Neural progenitor cell (in vitro differentiated cells): ENCODE results near the gene ATXN1. TPM values are rescaled to one million over a fixed set of nuclear protein-coding genes. Genes with fewer than 3 reads are reported as not detected.

Experiments
- DNase-seq: peaks from one replicate; pipeline ENCODE4 v3.0.0-alpha.2; 2016; ENCODE audit warnings: low spot score
- H2AFZ ChIP-seq: fragments of 200-600 bp; sonication (generic); replicated peaks from 2 replicates; pipeline ENCODE4 v1.6.1; 2016; ENCODE audit warnings: antibody characterized with exemption
- H3F3A ChIP-seq: fragments of 200-600 bp; sonication (generic); 2 replicates; pipeline ENCODE4 v1.6.1; 2016; ENCODE audit warnings: antibody characterized with exemption, low read depth
- H3K27ac ChIP-seq: fragments of 200-600 bp; sonication (generic); 2 replicates; pipeline ENCODE4 v1.5.1; 2016; ENCODE audit warnings: mild to moderate bottlenecking
- H3K27me3 ChIP-seq: fragments of 200-600 bp; sonication (generic); 2 replicates; pipeline ENCODE4 v1.6.1; 2016; ENCODE audit warnings: mild to moderate bottlenecking, moderate library complexity
- H3K36me3 ChIP-seq: fragments of 200-600 bp; sonication (generic); 2 replicates; pipeline ENCODE4 v1.5.1; 2016
- H3K4me1 ChIP-seq: fragments of 200-600 bp; sonication (generic); 2 replicates; pipeline ENCODE4 v1.6.1; 2016; ENCODE audit warnings: mixed run types
- H3K4me2 ChIP-seq: fragments of 200-600 bp; sonication (generic); 2 replicates; pipeline ENCODE4 v1.6.1; 2016
- H3K4me3 ChIP-seq: fragments of 200-600 bp; sonication (generic); 2 replicates; pipeline ENCODE4 v1.5.1; 2016
- H3K79me2 ChIP-seq: fragments of 200-600 bp; sonication (generic); 2 replicates; pipeline ENCODE4 v1.6.1; 2016; ENCODE audit warnings: low read depth
- H3K9ac ChIP-seq: fragments of 200-600 bp; sonication (generic); 2 replicates; pipeline ENCODE4 v1.6.1; 2016
- H3K9me3 ChIP-seq: fragments of 200-600 bp; sonication (generic); 2 replicates; pipeline ENCODE4 v1.5.1; 2016; ENCODE audit warnings: low read depth
- H4K20me1 ChIP-seq: fragments of 200-600 bp; sonication (generic); 2 replicates; pipeline ENCODE4 v1.6.1; 2016; ENCODE audit warnings: low read depth
- H3K27ac Mint-ChIP-seq: 3 replicates; pipeline ENCODE4 v1.8.0; 2021; ENCODE audit warnings: mixed read lengths
- H3K27me3 Mint-ChIP-seq: 2 replicates; pipeline ENCODE4 v1.8.0; 2022; ENCODE audit warnings: low read depth, mild to moderate bottlenecking, inconsistent platforms, moderate library complexity, mixed read lengths; ENCODE audit not compliant: insufficient read depth
- H3K36me3 Mint-ChIP-seq: 3 replicates; pipeline ENCODE4 v1.8.0; 2021; ENCODE audit warnings: mixed read lengths
- H3K4me1 Mint-ChIP-seq: 3 replicates; pipeline ENCODE4 v1.8.0; 2021; ENCODE audit warnings: mixed read lengths
- H3K4me3 Mint-ChIP-seq: 3 replicates; pipeline ENCODE4 v1.8.0; 2021; ENCODE audit warnings: mild to moderate bottlenecking, moderate library complexity, mixed read lengths
- H3K9me3 Mint-ChIP-seq: 3 replicates; pipeline ENCODE4 v1.8.0; 2020; ENCODE audit warnings: mixed read lengths
- EZH2 ChIP-seq: fragments of 200-600 bp; sonication (generic); IDR thresholded peaks from 2 replicates; pipeline ENCODE4 v1.6.1; 2017; ENCODE audit warnings: antibody characterized with exemption, mild to moderate bottlenecking, moderate library complexity
- EZH2phosphoT487 ChIP-seq: fragments of 200-600 bp; sonication (generic); IDR thresholded peaks from 2 replicates; pipeline ENCODE4 v1.6.1; 2017; ENCODE audit warnings: antibody characterized with exemption
- total RNA-seq: library from RNA; depleted of rRNA; stranded (reverse); fragments of >200 nt; gene quantifications from 2 replicates; pipeline ENCODE4 v1.2.3, GENCODE V29; 2015; ENCODE audit warnings: low replicate concordance
- TF ChIP-seq, protein P1 (sequence below): fragments of 200-600 bp; sonication (generic); IDR thresholded peaks from 2 replicates; pipeline ENCODE4 v1.5.1; 2017; ENCODE audit warnings: antibody characterized with exemption, mild to moderate bottlenecking

ATXN1 gene
- total RNA-seq, 1 donor from 2014 or later: 3.6 TPM

- Histone ChIP-seq H3K27me3 (no peaks in the 10 kb centered on the region), H3K79me2 (no peaks in the 10 kb centered on the region), H3K27ac (no peak overlapping the region), H3K9me3 (no peaks in the 10 kb centered on the region), H2AFZ (no peak overlapping the region), H3K36me3 (no peaks in the 10 kb centered on the region), H4K20me1 (no peaks in the 10 kb centered on the region), H3K4me1 (no peaks in the 10 kb centered on the region), H3F3A (no peaks in the 10 kb centered on the region), H3K4me2 (no peak overlapping the region), H3K4me3 (no peak overlapping the region), H3K9ac (no peak overlapping the region)
- Mint-ChIP-seq H3K4me3 (no peak overlapping the region), H3K36me3 (no peaks in the 10 kb centered on the region), H3K27me3 (no peaks in the 10 kb centered on the region), H3K4me1 (peaks cover 53% of the 10 kb centered on the region), H3K9me3 (no peaks in the 10 kb centered on the region), H3K27ac (no peak overlapping the region)
- no peak for DNase-seq
- no peak for TF ChIP-seq EZH2phosphoT487
- TF ChIP-seq, protein P1, sequence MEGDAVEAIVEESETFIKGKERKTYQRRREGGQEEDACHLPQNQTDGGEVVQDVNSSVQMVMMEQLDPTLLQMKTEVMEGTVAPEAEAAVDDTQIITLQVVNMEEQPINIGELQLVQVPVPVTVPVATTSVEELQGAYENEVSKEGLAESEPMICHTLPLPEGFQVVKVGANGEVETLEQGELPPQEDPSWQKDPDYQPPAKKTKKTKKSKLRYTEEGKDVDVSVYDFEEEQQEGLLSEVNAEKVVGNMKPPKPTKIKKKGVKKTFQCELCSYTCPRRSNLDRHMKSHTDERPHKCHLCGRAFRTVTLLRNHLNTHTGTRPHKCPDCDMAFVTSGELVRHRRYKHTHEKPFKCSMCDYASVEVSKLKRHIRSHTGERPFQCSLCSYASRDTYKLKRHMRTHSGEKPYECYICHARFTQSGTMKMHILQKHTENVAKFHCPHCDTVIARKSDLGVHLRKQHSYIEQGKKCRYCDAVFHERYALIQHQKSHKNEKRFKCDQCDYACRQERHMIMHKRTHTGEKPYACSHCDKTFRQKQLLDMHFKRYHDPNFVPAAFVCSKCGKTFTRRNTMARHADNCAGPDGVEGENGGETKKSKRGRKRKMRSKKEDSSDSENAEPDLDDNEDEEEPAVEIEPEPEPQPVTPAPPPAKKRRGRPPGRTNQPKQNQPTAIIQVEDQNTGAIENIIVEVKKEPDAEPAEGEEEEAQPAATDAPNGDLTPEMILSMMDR: no peak
- no peak for TF ChIP-seq EZH2
These were observed 32.0 kb downstream of the ATXN1 start for GRCh38 chr6:16729183-16729691.

- Histone ChIP-seq H3K4me3 (no peak overlapping the region), H3F3A (no peaks in the 10 kb centered on the region), H3K4me1 (no peaks in the 10 kb centered on the region), H3K79me2 (no peaks in the 10 kb centered on the region), H3K9ac (no peak overlapping the region), H3K36me3 (no peaks in the 10 kb centered on the region), H2AFZ (no peak overlapping the region), H3K9me3 (no peaks in the 10 kb centered on the region), H3K27ac (no peak overlapping the region), H3K27me3 (no peaks in the 10 kb centered on the region), H3K4me2 (no peak overlapping the region), H4K20me1 (no peaks in the 10 kb centered on the region)
- Mint-ChIP-seq H3K4me3 (no peak overlapping the region), H3K9me3 (no peaks in the 10 kb centered on the region), H3K27ac (no peak overlapping the region), H3K27me3 (no peaks in the 10 kb centered on the region), H3K36me3 (no peaks in the 10 kb centered on the region), H3K4me1 (peaks cover 59% of the 10 kb centered on the region)
- TF ChIP-seq, protein P1: no peak
- TF ChIP-seq EZH2phosphoT487 (no peak), EZH2 (no peak)
- no peak for DNase-seq
These were observed 32.6 kb downstream of the ATXN1 start for GRCh38 chr6:16728513-16729182.

DNA sequence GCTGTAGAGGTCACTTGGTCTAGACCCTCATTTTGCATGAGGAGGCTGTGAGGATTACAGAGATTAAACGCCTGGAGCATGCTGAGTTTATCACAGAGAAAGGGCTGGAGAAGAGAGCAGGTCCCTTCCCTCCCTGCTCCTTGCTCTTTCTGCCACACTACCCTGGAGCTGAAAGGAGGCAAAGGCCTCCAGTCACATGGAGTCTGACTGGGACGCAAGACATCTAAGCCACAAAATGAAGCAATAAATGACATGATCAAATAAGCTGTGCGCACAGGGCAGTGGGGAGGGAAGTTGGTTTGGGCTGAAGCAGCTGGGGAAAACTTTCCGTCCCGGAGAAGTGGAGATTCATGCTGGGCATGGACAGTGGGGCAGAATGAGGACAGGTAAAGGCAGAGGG lies 33.3 kb downstream of the ATXN1 start:
- Mint-ChIP-seq H3K4me3 (no peak overlapping the region), H3K27me3 (no peaks in the 10 kb centered on the region), H3K27ac (no peak overlapping the region), H3K36me3 (no peaks in the 10 kb centered on the region), H3K4me1 (peaks cover 64% of the 10 kb centered on the region), H3K9me3 (no peaks in the 10 kb centered on the region)
- no peak overlapping the region for H3K9ac ChIP-seq
- no peak overlapping the region for H2AFZ ChIP-seq
- no peak for DNase-seq
- no peaks in the 10 kb centered on the region for H3K79me2 ChIP-seq
- H3K27me3 ChIP-seq: no peaks in the 10 kb centered on the region
- no peak overlapping the region for H3K27ac ChIP-seq
- no peaks in the 10 kb centered on the region for H3K4me1 ChIP-seq
- H3K9me3 ChIP-seq: no peaks in the 10 kb centered on the region
- H3K36me3 ChIP-seq: no peaks in the 10 kb centered on the region
- H4K20me1 ChIP-seq: no peaks in the 10 kb centered on the region
- no peak overlapping the region for H3K4me2 ChIP-seq
- H3K4me3 ChIP-seq: no peak overlapping the region
- H3F3A ChIP-seq: no peaks in the 10 kb centered on the region
- TF ChIP-seq, protein P1: no peak
- TF ChIP-seq EZH2: no peak
- TF ChIP-seq EZH2phosphoT487: no peak
